ENCODE results near the gene NKD1.

The NKD1 gene

DNA sequence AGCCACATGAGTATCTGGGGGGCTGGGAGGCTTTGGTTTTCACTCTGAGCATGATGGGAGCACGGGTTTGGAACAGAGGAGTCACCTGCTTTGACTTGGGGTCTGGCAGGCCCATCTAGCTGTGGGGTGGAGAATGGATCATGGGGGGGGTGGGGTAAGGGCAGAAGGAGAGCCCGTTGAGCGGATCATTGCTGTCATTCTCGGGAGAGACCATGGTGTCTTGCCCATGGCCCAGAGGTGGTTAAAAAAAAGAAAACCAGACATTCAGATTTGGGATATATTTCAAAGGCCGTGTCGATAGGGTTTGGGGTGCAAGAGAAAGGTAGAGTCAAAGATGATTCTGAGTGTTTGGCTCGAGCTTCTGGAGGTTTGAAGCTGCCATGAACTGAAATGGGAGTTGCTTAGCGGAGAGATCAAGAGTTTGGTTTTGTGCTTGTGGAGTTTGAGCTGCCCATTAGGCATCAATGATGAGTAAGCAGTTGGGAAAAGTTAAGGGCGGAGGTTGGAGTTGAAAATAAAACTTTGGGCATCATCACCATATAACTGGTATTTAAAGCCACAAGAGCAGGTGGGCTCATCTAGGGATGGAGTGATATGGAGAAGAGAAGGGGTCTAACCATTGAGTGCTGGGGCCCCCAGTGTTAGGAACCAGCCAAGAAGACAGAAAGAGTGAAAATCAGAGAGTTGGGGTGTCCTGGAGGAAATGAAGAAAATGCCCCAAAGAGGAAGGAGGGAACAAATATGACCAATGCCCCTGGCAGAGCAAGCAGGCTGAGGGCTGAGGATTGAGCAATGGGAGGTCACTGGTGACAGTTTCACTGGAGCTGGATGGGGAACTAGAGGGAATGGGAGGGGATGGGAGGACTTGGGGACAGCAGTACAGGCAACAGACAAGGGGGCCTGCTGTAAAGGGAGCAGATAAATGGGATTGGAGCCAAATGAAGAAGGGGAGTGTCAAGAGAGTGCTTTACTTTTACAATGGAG, 147.1 kb downstream of the NKD1 start:
- DNase-seq (ENCODE audit: low spot score), result no peak

DNA sequence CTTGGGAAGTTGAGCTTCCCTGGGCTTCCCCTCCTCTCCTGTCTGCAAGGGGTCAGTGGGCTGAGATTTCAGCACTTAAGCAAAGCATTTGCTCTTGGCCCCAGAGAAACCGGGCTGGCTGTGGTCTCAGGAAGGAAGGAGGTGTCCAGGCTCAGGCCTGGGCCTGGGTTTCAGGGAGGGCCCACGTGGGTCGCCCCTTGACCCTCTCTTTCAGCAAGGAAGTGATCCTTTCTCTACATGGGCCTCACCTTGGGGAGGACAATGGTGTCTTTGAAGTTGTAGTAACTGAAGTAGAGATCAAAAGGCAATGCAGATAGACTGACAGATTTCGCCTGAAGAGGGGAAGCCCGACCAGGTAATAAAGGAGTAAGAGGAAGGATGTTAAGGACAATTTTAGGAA, 147.9 kb downstream of the NKD1 start:
- DNase-seq (ENCODE audit: low spot score), result no peak

DNA sequence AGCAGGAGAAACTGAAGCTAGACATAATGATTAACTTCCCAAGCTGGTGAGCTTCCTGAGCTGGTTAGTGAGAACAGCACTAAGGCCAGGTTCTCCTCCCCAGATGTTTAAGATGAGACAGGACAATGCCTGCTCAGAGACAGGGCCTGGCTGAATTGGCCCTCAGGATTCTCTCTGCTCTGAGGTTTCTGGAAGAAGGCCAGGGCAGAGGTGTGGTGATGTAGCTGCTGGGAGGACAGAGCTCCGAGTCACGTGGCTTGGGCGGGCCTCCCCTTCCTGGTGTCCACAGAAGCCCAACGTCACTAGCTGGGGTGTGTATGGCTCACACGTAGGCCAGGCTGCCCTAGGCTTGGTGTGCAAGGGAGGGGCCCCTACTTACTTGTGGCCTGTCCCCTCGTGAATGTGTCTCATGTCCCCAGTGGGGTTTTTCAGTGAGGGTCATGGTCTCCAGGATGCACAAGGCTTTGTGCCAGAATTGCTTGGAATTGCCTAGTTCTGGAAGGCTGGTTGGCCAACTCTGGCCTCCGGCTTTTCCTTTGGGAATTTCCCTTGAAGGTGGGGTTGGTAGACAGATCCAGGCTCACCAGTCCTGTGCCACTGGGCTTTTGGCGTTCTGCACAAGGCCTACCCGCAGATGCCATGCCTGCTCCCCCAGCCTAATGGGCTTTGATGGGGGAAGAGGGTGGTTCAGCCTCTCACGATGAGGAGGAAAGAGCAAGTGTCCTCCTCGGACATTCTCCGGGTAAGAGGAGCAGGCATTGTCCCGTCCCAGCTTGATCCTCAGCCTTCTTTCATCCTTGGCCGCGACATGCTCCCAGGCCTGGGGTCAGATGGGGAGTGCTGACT, 148.6 kb downstream of the NKD1 start:
- peak; percentile 88 for DNase-seq (ENCODE audit: low spot score)

DNA sequence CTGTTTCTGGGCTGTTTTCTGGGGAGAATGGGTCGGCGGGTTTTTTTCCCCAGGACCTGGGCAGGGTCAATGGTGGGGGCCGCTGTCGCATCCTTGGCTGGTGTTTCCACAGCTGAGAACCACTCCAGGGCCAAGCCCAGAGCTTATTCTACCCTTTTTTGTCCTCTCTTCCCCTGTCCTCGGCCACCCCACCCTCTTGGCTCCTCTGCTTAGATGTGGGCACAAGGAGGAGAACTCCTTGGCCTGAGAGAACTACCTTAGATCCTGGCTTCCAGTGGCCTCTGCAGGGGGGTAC, 149.2 kb downstream of the NKD1 start:
- no peak for DNase-seq (ENCODE audit: low spot score)

DNA sequence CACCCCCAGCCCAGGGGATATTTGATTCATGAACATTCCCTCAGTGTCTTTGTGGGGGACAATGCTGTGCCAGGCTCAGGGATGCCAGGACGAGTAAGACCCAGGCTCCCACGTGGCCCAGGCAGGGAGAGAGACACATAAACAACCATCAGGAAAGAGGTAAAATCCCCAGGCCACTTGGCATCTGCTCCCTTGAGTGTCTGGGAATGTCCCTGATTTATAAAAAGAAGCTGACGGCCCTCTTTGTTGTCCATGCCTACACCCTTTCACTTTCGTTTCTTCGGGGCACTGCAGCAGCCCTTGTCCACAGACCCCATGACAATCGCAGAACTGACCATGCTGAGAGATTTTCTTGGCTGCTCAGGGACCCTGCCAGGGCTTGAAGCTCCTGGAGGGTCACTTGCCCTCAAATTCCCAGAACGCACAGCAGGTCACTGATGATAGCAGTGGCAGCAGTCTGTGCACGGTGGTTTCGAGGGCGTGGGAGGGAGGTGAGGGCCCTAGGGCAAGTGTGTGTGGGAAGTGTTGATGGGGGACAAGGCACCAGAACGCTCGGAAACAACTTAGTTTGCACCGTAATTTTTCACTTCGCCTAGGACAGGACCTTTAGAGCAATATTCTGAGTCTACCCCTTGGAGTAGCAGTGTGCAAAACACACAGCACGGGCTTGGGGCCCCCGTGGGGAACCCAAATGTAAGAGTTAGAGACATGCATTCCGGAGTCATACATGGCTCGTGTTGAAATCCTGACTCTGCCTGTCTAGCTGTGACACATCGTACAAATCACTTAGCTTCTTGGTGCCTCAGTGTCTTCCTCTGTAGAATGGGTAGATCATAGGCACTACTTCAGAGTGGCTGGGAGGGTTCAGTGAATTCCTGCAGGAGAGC, 149.9 kb downstream of the NKD1 start:
- DNase-seq (ENCODE audit: low spot score), result peak; percentile 57
